K562 (cell line): ENCODE data around the gene ADGRF1. TPM values are rescaled to one million over a fixed set of nuclear protein-coding genes. Genes with fewer than 3 reads are reported as not detected.
A peak's percentile ranks its signal among the peaks of the same experiment; 100 is the strongest.

Source experiments
- ATAC-seq: fragments of 200-7000 bp; cut with Tn5 transposase; 3 replicates; pipeline ENCODE4 v1.9.1; 2020; ENCODE audit warnings: moderate library complexity
- BruUV-seq: library from RNA; stranded (reverse); fragments of 400-500 nt; replicated peaks from 2 replicates; lab custom pipeline; 2021; lab: Mats Ljungman, UMichigan
- CTCF ChIA-PET: fragments of 300-600 bp; formaldehyde crosslinking; extraction: SDS; loops from one replicate; lab custom pipeline; 2021; ENCODE audit warnings: low intra/inter-chr PET ratio; lab: Yijun Ruan, JAX
- POLR2A ChIA-PET: fragments of 300-600, 350-650 bp; sonication (Branson Sonifier 250); formaldehyde crosslinking; extraction: SDS; loops from one replicate; lab custom pipeline; 2021; ENCODE audit warnings: antibody characterized with exemption, inconsistent platforms; lab: Yijun Ruan, JAX
- DNase-seq, 4 experiments: peaks; one replicate each; pipeline versions ENCODE4 v3.0.0 to v3.0.0-alpha.2; 2011 to 2018; ENCODE audit warnings: low spot score in 3 of 4, mixed read lengths in 3 of 4; ENCODE audit errors: extremely low read depth in 1 of 4
- FAIRE-seq: peaks from 2 replicates; lab custom pipeline; 2011; peaks lifted over from hg19 to GRCh38; lab: Jason Lieb, UNC
- H2AFZ ChIP-seq: 2 replicates; pipeline ENCODE4 v1.6.0; 2011; ENCODE audit warnings: low read depth, low read length, control low read depth, inconsistent platforms
- H3K27ac ChIP-seq: fragments of 200-600 bp; 3 replicates; pipeline ENCODE4 v1.8.0; 2011; ENCODE audit warnings: low read depth, mild to moderate bottlenecking, control low read depth, inconsistent platforms, low read length, moderate library complexity, mixed read lengths; ENCODE audit errors: extremely low read depth
- H3K27me3 ChIP-seq, 2 experiments: fragments of 300-600 bp in 1 of 2; 2 replicates in 1 of 2; 3 replicates in 1 of 2; pipeline versions ENCODE4 v1.6.0 to v1.8.0; 2011; ENCODE audit warnings: inconsistent platforms in 2 of 2, low read length in 2 of 2, mild to moderate bottlenecking in 1 of 2, mixed read lengths in 1 of 2, moderate library complexity in 1 of 2; ENCODE audit not compliant: control insufficient read depth in 2 of 2, insufficient read depth in 2 of 2
- H3K36me3 ChIP-seq: fragments of 300-600 bp; 3 replicates; pipeline ENCODE4 v1.8.0; 2011; ENCODE audit warnings: mild to moderate bottlenecking, low read length, inconsistent platforms; ENCODE audit not compliant: control insufficient read depth, insufficient read depth
- H3K4me1 ChIP-seq, 2 experiments: fragments of 200-600 bp in 1 of 2; replicated peaks in 1 of 2; 2 replicates in 1 of 2; 3 replicates in 1 of 2; pipeline versions ENCODE4 v1.5.1 to v1.8.0; 2011; ENCODE audit warnings: inconsistent platforms in 2 of 2, low read length in 2 of 2, mild to moderate bottlenecking in 1 of 2, mixed read lengths in 1 of 2, moderate library complexity in 1 of 2; ENCODE audit not compliant: control insufficient read depth in 2 of 2, insufficient read depth in 2 of 2
- H3K4me2 ChIP-seq: 2 replicates; pipeline ENCODE4 v1.6.1; 2011; ENCODE audit warnings: low read length, control low read depth, inconsistent platforms, mixed read lengths; ENCODE audit not compliant: insufficient read depth
- H3K4me3 ChIP-seq: fragments of 200-600 bp; sonication (generic), shearing (Covaris generic); 2 replicates; pipeline ENCODE4 v1.5.1; 2016; ENCODE audit warnings: control low read depth, inconsistent platforms
- H3K79me2 ChIP-seq: fragments of 200-600 bp; 3 replicates; pipeline ENCODE4 v1.8.0; 2011; ENCODE audit warnings: low read length, inconsistent platforms; ENCODE audit not compliant: control insufficient read depth, insufficient read depth
- H3K9ac ChIP-seq, 2 experiments: 2 replicates each; pipeline versions ENCODE4 v1.6.0 to v1.6.1; 2011; ENCODE audit warnings: low read depth in 2 of 2, low read length in 2 of 2, control low read depth in 1 of 2, inconsistent platforms in 1 of 2, mild to moderate bottlenecking in 1 of 2, mixed read lengths in 1 of 2; ENCODE audit not compliant: insufficient read depth in 1 of 2
- H3K9me1 ChIP-seq: one replicate; pipeline ENCODE4 v1.6.0; 2011; ENCODE audit warnings: inconsistent platforms, mild to moderate bottlenecking, low read length, moderate library complexity; ENCODE audit not compliant: control insufficient read depth, insufficient read depth
- H3K9me3 ChIP-seq: replicated peaks from 2 replicates; pipeline ENCODE4 v1.5.1; 2011; ENCODE audit warnings: low read depth, low read length, inconsistent platforms; ENCODE audit not compliant: control insufficient read depth, insufficient read depth
- H4K20me1 ChIP-seq: replicated peaks from 2 replicates; pipeline ENCODE4 v1.6.1; 2011; ENCODE audit warnings: low read length, inconsistent platforms, mixed read lengths; ENCODE audit not compliant: control insufficient read depth, insufficient read depth
- MXI1 ChIP-seq: IDR thresholded peaks from 2 replicates; pipeline ENCODE4 v1.6.1; 2011; ENCODE audit warnings: low read depth, mild to moderate bottlenecking, improper control_type of control experiment, low read length
- SAFB ChIP-seq: fragments of 200-400 bp; formaldehyde crosslinking; IDR thresholded peaks from 2 replicates; pipeline ENCODE4 v1.6.1; 2017; ENCODE audit warnings: low read depth, low read length, borderline replicate concordance
- ZNF75A ChIP-seq: fragments of 450-650 bp; formaldehyde crosslinking; IDR thresholded peaks from 2 replicates; pipeline ENCODE4 v1.4.0; 2020; ENCODE audit warnings: mild to moderate bottlenecking
- WGBS: fragments of 100-300 bp; shearing (Covaris generic); methylation state at CpG from one replicate; pipeline ENCODE4 v1.1.6; 2016; ENCODE audit warnings: low coverage, mixed read lengths; ENCODE audit not compliant: insufficient coverage; ENCODE audit errors: missing lambda C conversion rate; 5-methylcytosine and 5-hydroxymethylcytosine counted together
- in situ Hi-C: fragments of 300-500 bp; cut with MboI; formaldehyde crosslinking; loops from 4 replicates; pipeline ENCODE4 v1.15.0; 2018; ENCODE audit warnings: inconsistent platforms, mixed read lengths
- intact Hi-C: fragments of 100-400 bp; cut with micrococcal nuclease; formaldehyde crosslinking; loops from 2 replicates; pipeline ENCODE4 v1.14.2; 2022
- polyA plus RNA-seq, 8 experiments: library from polyadenylated mRNA; depleted of rRNA in 4 of 8; stranded (reverse) in 5 of 8; unstranded in 3 of 8; fragments of >200 nt; fragmentation: Nextera tagmentation in 2 of 8; fragmentation: Illumina TruSeq in 1 of 8; extraction: Ambion mirVana in 2 of 8; extraction: Trizol in 1 of 8; gene quantifications; 2 replicates each; pipeline versions ENCODE4 v1.2.1 to v1.2.3, GENCODE V29; 2011 to 2014; ENCODE audit warnings: inconsistent platforms in 1 of 8, missing spikeins in 1 of 8
- total RNA-seq, 7 experiments: library from RNA; depleted of rRNA in 6 of 7; stranded (reverse); fragments of >200 nt in 6 of 7; fragmentation: Illumina TruSeq in 2 of 7; extraction: Trizol in 2 of 7; gene quantifications; 2 replicates each; pipeline versions ENCODE4 v1.2.1 to v1.2.3, GENCODE V29; 2011 to 2021; ENCODE audit warnings: low replicate concordance in 1 of 7
- TF ChIP-seq, protein P1 (sequence below), 2 experiments: fragments of 450-650 bp; IDR thresholded peaks; 2 replicates each; pipeline ENCODE4 v1.6.1; 2016; ENCODE audit warnings: mild to moderate bottlenecking in 2 of 2, borderline replicate concordance in 1 of 2, low read depth in 1 of 2, moderate library complexity in 1 of 2

ADGRF1 gene
- total and polyA plus RNA-seq, 9 of the 15 experiments (the other 6 are each of a cell fraction or from before 2014, with no cell fraction given), result not detected

- H4K20me1 ChIP-seq, result no peaks in the 10 kb centered on the region
- H3K4me3 ChIP-seq, result no peak overlapping the region
- H3K9me3 ChIP-seq, result no peaks in the 10 kb centered on the region
- TF ChIP-seq MXI1 (no peak), SAFB (no peak), ZNF75A (CRISPR knock-in tag) (no peak)
- TF ChIP-seq, protein P1, sequence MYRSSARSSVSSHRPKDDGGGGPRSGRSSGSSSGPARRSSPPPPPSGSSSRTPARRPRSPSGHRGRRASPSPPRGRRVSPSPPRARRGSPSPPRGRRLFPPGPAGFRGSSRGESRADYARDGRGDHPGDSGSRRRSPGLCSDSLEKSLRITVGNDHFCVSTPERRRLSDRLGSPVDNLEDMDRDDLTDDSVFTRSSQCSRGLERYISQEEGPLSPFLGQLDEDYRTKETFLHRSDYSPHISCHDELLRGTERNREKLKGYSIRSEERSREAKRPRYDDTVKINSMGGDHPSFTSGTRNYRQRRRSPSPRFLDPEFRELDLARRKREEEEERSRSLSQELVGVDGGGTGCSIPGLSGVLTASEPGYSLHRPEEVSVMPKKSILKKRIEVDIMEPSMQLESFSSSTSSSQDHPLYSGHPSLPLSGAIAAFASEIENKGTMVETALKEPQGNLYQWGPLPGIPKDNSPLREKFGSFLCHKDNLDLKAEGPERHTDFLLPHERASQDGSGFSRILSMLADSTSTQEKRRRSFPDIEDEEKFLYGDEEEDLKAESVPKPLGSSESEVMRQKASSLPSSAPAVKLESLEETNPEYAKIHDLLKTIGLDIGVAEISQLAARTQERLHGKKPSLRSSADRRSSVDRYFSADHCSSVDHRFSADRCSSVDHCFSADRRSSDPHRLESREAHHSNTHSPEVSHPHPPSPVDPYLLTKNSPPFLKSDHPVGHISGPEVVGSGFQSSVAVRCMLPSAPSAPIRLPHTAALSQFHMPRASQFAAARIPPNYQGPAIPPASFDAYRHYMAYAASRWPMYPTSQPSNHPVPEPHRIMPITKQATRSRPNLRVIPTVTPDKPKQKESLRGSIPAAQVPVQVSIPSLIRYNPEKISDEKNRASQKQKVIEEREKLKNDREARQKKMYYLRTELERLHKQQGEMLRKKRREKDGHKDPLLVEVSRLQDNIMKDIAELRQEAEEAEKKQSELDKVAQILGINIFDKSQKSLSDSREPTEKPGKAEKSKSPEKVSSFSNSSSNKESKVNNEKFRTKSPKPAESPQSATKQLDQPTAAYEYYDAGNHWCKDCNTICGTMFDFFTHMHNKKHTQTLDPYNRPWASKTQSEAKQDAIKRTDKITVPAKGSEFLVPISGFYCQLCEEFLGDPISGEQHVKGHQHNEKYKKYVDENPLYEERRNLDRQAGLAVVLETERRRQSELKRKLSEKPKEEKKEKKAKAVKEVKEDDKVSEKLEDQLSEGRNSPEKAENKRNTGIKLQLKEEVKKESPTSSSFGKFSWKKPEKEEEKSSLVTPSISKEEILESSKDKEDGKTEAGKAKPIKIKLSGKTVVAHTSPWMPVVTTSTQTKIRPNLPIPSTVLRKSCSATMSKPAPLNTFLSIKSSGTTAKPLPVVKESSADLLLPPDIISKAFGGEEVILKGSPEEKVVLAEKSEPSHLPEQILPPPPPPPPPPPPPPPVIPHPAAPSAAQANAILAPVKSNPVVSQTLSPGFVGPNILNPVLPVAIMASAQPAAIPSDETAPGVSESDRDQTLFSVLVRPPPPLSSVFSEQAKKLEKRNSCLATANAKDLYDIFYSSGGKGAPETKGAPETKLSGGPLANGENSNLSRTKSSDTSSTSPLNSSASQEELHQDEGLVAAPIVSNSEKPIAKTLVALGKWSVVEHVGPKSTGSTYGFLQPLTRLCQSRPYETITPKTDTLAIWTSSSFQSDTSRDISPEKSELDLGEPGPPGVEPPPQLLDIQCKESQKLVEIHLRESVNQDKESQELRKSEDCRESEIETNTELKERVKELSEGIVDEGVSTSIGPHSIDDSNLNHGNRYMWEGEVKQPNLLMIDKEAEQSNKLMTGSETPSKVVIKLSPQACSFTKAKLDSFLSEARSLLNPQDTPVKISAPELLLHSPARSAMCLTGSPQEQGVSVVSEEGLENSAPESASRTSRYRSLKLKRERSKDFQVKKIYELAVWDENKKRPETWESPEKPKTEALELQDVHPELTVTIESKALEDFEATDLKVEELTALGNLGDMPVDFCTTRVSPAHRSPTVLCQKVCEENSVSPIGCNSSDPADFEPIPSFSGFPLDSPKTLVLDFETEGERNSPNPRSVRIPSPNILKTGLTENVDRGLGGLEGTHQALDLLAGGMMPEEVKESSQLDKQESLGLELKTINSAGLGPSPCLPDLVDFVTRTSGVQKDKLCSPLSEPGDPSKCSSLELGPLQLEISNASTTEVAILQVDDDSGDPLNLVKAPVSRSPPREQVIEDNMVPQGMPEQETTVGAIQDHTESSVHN (IDR thresholded peaks at IDR 0.05; ENCODE audit: borderline replicate concordance in 1 of 2, low read depth in 1 of 2), result no peak
- TF ChIP-seq, all 486 proteins: peak for 0
- DNase-seq, result no peak
- no peaks in the 10 kb centered on the region for H3K9me1 ChIP-seq
- FAIRE-seq, result no peak
- in situ Hi-C loops (loop anchor here (10.0 kb wide), 1 partner anchor 192 kb away; no protein-coding TSS in a partner anchor), intact Hi-C loops (loop anchor here (1.0 to 5.0 kb wide), 4 partner anchors 198 to 1115 kb away; no protein-coding TSS in a partner anchor)
- H3K79me2 ChIP-seq, result no peaks in the 10 kb centered on the region
- no peaks in the 10 kb centered on the region for H3K4me1 ChIP-seq
- H3K27ac ChIP-seq, result no peak overlapping the region
- H3K9ac ChIP-seq, result no peak overlapping the region
- no TSS peak for BruUV-seq
- no peak overlapping the region for H2AFZ ChIP-seq
- CTCF ChIA-PET, result interaction anchor here (0.6 to 1.9 kb wide), 3 partner anchors 8 to 627 kb away, joined by 3 to 10 read pairs (median 3); no protein-coding TSS in a partner anchor
- POLR2A ChIA-PET, result interaction anchor here (0.7 to 1.4 kb wide), 2 partner anchors 18 to 198 kb away, joined by 3 to 4 read pairs; no protein-coding TSS in a partner anchor
- peak overlapping the region; percentile 8; the same call in 1 of the 2 replicates for H3K4me2 ChIP-seq
- no peak; the same call in 2 of the 3 replicates for ATAC-seq
- H3K36me3 ChIP-seq, result no peaks in the 10 kb centered on the region
- WGBS, result 4% methylated on average over 3 of the region's 3 CpGs
- no peaks in the 10 kb centered on the region for H3K27me3 ChIP-seq
Measured at GRCh38 chr6:47047097-47047478, 5.0 kb upstream of the ADGRF1 start.
